ENCODE measurements around the gene SLC38A4. TPM values are rescaled to one million over a fixed set of nuclear protein-coding genes. Genes with fewer than 3 reads are reported as not detected.

SLC38A4 gene, protein sequence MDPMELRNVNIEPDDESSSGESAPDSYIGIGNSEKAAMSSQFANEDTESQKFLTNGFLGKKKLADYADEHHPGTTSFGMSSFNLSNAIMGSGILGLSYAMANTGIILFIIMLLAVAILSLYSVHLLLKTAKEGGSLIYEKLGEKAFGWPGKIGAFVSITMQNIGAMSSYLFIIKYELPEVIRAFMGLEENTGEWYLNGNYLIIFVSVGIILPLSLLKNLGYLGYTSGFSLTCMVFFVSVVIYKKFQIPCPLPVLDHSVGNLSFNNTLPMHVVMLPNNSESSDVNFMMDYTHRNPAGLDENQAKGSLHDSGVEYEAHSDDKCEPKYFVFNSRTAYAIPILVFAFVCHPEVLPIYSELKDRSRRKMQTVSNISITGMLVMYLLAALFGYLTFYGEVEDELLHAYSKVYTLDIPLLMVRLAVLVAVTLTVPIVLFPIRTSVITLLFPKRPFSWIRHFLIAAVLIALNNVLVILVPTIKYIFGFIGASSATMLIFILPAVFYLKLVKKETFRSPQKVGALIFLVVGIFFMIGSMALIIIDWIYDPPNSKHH
- total RNA-seq: 1 to 10 TPM; 2.0 to 8.0 TPM

DNA sequence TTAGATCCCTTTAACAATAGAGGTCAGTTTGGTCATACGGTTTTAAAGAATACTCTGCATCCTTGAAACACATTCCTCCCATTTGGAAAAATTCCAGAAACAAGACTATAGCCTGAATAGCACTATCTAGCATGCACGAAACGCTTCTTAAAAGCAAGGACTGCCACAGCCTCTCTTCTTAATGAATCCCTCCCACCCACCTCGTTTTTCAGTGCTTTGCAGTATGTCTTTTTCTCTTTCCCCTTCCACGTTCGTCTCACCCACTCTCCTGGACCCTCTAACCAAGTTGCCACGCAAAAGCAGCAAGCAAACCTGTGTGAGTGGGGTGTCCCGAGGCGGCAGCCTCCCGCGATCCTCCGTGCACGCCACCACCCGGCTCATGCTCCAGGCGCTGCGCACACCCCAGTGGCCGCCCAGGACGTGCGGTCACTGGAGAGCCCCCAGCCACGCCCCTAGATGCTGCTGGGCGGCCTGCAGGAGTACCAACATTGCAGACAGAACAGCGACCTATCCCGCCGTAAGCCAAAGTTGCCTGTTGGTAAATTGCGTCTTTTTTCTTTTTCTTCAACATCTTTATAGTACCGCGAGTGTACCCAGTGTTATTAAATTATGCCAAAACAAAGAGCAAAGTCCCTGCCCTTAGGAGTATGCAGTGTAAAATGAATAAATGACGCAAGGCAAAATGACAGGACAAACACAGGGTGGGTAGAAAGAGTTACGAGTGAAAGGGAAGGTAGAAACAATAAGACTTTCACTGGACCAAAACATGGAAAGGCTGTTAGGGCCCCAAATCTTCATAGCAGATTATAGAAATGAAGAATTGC lies at the start of gene SLC38A4:
SLC38A4 (minus strand) TSS at position 407 of the 824 bp plus-strand sequence. CDS start 32,926 bp downstream, outside the sequence.
- intact Hi-C loops (cut with DNase I): no loop called here
- TF ChIP-seq POLR2A (IDR thresholded peaks at IDR 0.05): peak in 1 of 3 donors; percentile 32
- TF ChIP-seq CTCF (IDR thresholded peaks at IDR 0.05): peak in 3 of 7 experiments; percentile 23 to 42 (median 24)
- WGBS, 2 donors: 22 to 29% methylated on average over 29 of the region's 29 CpGs
- no peaks in the 10 kb centered on the region for H3K36me3 ChIP-seq (replicated peaks in 1 of 2; ENCODE audit: insufficient read depth in 1 of 2, low read depth in 2 of 2)
- peak; percentile 60 for ATAC-seq
- no peaks in the 10 kb centered on the region for H3K9me3 ChIP-seq
- peak; percentile 21 to 64 (median 40) for DNase-seq
- H3K27me3 ChIP-seq: peaks cover 0 to 3% of the 10 kb centered on the region in 2 donors
- H3K4me3 ChIP-seq: no peak within 1 kb of the TSS
- peaks cover 8% of the 10 kb centered on the region for H3K4me1 ChIP-seq
- H3K27ac ChIP-seq: no peak within 1 kb of the TSS

DNA sequence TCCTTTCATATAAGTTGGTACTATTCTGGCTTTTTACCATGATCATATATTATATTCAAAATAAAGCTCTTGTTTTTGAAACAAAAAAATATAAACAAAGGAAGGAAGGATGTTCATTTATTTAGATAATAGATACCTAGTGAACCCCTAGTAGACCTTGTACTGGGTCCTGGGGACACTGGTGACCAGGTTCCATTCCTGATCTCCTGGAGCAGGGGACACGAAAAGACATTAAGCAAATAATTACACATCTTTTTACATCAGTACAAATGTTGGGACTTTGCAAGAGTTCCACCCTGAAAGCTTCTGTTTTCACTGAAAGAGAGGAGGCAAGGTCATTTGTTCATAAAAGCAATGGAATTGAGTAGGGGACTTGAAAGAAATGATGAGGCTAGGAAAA lies 49.3 kb upstream of the SLC38A4 start:
- DNase-seq (no peak), ATAC-seq (no peak)
- Histone ChIP-seq H3K4me3 (no peak overlapping the region), H3K9me3 (peaks cover 0 to 8% (median 2%) of the 10 kb centered on the region in 3 donors), H3K27me3 (no peaks in the 10 kb centered on the region), H3K4me1 (no peaks in the 10 kb centered on the region), H3K27ac (no peak overlapping the region), H3K36me3 (replicated peaks in 1 of 2; ENCODE audit: insufficient read depth in 1 of 2, low read depth in 2 of 2) (no peaks in the 10 kb centered on the region)
- 75 to 77% methylated on average over 1 of the region's 1 CpG for WGBS, 2 donors
- intact Hi-C loops (cut with DNase I): no loop called here
- TF ChIP-seq CTCF (IDR thresholded peaks at IDR 0.05) (no peak), POLR2A (IDR thresholded peaks at IDR 0.05) (no peak)

DNA sequence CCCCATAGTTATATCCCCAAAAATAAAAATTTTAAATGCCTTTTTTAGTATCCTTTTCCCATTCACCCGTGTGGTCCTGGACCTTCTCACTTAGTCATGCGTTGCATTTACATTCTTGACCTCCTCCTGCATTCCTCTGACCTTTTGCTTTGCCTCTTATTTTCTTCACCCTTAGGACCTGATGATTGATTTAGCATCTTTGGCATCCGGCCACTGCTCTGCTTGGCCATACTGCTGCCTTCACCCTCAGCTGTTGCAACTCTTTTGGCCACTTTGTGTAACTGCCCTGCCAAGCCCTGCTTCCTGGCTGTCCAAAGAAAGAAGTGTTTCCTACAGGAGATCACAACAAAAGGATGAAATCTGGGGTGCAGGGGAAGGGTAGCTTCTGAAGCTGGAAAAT lies 48.8 kb upstream of the SLC38A4 start:
- 77 to 78% methylated on average over 3 of the region's 3 CpGs for WGBS, 2 donors
- H3K27me3 ChIP-seq: no peaks in the 10 kb centered on the region
- H3K4me1 ChIP-seq: no peaks in the 10 kb centered on the region
- H3K36me3 ChIP-seq (replicated peaks in 1 of 2; ENCODE audit: insufficient read depth in 1 of 2, low read depth in 2 of 2): no peaks in the 10 kb centered on the region
- TF ChIP-seq POLR2A (IDR thresholded peaks at IDR 0.05) (no peak), CTCF (IDR thresholded peaks at IDR 0.05) (no peak)
- DNase-seq (no peak), ATAC-seq (no peak)
- no peak overlapping the region for H3K4me3 ChIP-seq
- intact Hi-C loops (cut with DNase I): no loop called here
- peaks cover 0 to 8% (median 2%) of the 10 kb centered on the region in 3 donors for H3K9me3 ChIP-seq
- no peak overlapping the region for H3K27ac ChIP-seq

DNA sequence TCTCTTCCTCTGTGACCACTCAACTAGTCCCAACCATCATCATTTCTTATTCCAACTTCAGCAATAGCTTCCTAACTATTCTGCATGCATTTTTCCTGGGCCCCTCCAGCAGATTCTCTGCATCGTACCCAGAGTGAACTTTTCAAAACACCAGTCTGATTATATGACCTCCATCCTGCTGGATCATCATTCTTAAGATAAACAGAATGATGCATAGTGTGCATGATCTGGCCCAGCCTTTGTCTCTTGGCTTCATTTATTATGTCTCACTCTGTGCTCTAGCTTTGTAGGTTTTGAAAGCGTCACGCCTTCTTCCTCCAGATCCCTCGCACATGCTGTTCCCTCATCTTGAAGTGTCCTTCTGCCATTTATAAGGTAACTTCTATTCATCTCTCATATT lies 46.3 kb upstream of the SLC38A4 start:
- no peak for DNase-seq
- 89 to 93% methylated on average over 4 of the region's 4 CpGs for WGBS, 2 donors
- TF ChIP-seq POLR2A (IDR thresholded peaks at IDR 0.05): no peak
- TF ChIP-seq CTCF (IDR thresholded peaks at IDR 0.05): no peak

More for the DNA sequence above, 46.3 kb upstream of the SLC38A4 start:
- Histone ChIP-seq H3K36me3 (replicated peaks in 1 of 2; ENCODE audit: insufficient read depth in 1 of 2, low read depth in 2 of 2) (no peaks in the 10 kb centered on the region), H3K27ac (no peak overlapping the region), H3K9me3 (peaks cover 0 to 4% (median 0%) of the 10 kb centered on the region in 3 donors), H3K27me3 (no peaks in the 10 kb centered on the region), H3K4me1 (no peaks in the 10 kb centered on the region), H3K4me3 (no peak overlapping the region)
- intact Hi-C loops (cut with DNase I): no loop called here
- ATAC-seq: no peak
